ENCODE data around the gene PDCD10.

The PDCD10 gene

DNA sequence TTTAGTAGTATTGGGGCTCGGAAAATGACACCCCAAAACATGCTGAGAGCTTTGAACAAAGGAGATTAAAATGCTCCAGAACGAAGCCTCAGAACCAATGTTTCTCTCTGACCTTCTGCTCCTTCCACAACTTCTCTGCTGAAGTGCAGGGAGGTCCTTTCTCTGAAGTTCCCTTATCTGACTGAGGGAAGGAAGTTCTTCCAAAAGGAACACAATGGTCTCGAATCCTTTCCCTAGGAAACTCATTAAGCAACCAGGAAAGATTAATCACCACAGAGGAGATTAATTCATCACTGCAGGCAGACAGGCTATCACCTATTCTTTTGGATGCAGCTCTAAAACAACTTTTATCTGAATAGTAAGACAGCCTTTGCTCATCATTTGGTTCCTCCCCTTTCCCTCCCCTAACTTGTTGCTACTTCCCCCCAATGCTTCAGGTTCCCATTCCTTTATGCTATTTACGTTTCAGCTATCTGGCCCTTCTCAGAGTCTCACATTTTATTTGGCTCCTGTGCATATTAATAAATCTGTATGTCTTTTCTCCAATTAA, 62.7 kb downstream of the PDCD10 start:
- DNase-seq, result no peak

DNA sequence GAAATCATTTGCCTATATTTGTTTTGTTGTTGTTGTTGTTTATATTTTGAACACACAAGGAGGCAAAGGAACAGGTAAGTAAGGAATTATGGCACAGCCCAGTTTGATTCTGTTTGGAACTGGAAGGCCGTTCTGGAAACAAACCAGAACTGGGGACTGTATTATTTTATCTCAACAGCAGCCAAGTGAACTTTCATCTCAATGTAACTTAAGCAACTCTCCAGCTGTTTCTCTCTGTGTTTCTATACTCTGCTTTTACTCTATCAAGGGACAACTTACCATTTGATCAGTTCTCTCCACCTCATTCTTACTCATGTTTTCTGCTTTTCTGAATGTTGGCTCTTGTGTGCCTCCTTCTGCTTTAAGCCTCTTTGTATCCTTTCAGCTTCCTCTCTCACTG, 65.0 kb downstream of the PDCD10 start:
- no peak for DNase-seq

DNA sequence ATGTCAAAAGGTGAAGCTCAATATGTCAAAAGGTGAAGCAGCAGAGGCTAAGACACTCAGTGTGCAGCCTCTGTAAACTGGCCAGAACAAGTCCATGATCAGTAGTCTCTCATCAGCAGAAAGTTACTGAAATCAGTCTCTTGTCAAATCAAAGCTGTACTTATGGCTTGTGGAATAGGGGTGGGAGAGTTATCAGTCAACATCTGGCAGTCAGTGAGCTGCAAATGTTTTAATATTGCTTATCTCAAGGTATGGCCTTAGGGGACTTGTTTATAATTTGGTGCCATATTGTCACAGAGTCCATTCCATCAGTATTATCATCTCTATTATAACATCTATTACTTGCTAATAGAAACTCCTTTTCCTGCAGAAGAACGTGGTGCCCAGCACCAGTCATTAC, 66.0 kb downstream of the PDCD10 start:
- DNase-seq, result no peak

DNA sequence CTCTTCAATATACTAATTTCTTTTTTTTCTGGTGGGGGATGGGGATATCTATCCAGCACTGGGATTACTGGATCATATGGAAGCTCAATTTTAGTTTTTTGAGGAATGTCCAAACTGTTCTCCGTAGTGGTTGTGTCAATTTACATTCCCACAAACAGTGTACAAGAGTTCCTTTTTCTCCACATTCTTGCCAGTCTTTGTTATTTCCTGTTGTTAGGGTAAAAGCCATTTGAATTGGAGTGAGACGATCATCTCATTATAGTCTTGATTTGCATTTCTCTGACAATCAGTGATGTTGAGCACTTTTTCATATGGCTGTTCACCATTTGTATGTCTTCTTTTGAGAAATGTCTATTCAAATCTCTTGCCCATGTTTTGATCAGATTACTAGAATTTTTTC, 68.1 kb downstream of the PDCD10 start:
- DNase-seq, result no peak

DNA sequence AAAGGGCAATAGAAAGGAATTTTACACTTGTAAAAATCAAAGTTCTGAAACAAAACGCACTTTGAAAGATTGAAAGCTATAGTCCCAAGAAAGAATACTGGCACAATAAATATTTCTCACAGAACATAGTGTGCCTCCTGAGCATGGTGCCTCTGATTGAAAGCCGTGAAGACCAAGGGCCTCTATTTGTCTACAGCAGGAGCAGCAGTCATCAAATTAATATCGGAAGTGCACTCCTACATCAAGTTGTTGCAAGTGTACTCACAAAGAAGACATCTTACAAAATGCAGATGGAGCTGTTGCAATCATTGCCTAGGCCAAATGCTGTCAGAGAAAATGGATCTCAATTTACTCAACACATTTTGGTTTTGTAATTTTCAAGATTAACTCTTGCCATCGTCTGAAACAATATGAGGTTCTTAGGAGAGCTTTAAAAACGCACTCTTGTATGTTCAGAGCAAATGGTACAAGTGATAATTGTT, 71.7 kb downstream of the PDCD10 start:
- no peak for DNase-seq

DNA sequence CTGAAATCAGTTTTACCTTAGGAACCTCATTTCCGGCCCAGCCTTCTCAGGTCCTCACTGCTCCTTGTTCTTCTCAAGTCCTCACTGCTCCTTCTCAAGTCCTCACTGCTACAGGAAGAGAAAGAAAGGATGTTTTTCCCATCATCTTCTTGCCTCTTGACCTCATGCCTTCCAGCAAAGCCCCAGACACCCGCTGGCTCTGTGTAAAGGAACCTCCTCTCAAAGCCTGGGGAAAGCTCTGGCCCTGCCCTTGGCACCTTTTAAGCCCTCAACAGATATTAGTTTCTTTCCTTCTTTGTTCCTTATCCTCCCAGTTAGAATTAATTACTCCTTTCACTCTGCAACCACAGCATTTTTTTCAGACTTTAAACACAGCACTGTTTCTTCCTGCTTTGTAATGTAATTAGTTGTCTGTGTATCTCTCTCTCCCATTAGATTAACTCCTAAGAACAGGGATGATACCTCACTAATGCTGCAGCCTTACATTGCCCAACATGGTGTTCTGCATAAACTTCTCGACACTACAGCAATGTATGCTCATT, 76.9 kb downstream of the PDCD10 start:
- DNase-seq, result no peak

DNA sequence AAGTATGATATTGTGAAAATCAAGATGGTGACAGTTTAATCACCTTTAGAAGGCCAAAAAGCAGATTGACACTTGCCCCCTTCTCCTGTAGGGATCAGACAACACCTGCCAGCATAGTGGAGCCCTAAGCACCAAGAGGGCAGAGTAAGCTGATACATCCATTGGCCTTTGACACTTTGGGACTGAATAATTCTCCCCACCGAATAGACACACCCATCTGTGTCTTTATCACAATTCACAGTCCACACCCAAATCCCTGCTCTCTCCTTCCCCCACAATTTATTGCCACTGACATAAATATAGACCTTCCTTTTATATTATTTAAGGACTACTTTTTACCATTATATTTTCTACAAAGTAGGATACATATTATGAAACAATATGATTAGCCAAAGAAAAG, 77.9 kb downstream of the PDCD10 start:
- no peak for DNase-seq

DNA sequence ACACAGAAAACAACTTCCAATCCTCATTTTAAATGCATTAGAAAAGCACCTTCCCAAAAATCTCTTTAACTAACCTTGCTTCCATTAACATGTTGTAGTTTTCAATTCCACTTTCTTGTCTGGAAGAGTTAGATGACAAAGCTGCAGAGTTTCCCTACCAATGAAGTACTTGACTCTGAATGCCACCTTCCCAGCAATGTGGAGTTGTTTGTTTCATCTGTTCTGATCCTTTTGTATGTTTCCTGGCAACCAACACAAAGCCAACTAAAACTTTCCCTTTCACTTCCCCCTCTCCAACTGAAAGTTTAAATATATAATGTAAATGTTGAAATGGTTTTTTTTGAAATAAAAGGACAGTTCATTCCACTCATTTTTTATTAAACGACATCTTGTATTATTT, 80.9 kb downstream of the PDCD10 start, which contains the start of gene WDR49:
TSS of gene WDR49 (minus strand) at position 183 of the 400 bp plus-strand sequence. CDS start 517 bp downstream, outside the sequence.
- DNase-seq, result peak; percentile 72

DNA sequence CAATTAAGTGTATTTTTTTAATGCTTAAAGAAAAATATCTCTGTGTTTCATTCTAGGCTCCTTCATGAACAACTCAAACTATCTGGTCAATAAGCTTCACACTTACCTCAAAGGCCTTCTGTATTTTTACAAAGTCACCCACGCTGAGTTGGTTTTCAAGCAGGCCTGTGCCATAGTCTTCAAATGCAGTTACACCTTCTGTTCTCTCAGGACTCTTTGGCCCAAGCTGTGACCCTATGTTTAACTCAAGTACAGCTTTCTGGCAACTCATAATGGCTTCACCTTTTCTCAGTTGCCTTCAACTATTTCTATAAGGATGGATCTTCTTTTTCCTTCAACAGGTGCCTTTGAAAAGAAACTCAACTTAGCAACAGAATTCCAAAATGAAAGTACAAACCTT, 81.5 kb downstream of the PDCD10 start:
- peak; percentile 17 for DNase-seq

DNA sequence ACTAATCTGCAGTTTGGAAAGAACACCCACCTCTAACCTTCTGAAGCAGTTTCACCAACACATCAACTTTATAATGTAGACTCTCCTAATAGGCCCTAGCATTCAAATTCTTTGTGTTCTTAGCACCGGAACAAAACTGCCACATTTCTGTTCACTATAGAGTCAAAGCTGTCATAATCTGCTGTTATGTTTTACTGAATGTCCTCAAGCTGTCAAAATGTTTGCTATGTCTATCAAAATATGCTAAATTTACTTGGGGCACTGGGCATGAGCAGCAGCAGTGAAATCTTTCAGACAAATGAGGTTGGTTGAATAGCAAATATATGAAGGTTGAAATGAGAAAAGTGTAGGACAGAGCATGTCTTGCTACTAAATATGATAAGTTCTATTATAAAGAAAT, 82.9 kb downstream of the PDCD10 start:
- no peak for DNase-seq

DNA sequence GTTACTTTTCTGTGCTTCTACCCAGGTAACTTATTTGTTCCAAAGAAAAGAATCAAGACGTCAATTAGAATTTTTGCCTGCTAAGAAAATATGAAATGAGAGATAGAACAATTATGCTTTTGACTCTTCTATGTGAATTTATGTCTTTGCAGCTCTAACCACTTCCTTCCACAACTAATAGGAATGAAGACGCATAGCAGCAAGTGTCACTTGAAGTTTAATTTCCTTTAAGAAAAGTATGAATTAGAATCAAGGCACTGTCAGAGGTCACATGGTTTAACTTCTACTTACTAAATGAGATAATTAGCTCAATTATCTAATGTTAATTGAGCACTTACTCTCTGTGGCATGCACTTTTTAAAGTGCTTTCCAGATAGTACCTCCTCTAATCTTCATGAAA, 84.2 kb downstream of the PDCD10 start:
- DNase-seq, result no peak

DNA sequence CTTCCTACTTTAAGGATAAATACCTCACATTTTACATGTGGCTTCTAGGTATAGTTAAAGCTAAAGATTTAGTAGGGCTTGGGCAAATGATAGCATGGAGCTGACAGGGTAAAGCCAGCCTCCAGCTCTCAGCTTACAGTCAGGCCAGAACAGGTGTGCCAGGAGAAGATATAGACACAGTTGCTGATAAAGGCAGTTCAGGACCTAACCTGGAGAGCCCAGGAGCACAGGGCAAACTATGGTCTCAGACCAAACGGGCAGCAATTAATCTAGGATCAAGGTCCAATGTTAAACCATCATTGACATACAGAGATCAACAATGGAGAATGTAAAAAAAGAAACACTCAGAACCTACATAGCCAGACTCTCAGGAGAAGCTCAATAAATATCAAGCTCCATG, 84.9 kb downstream of the PDCD10 start:
- DNase-seq, result no peak

DNA sequence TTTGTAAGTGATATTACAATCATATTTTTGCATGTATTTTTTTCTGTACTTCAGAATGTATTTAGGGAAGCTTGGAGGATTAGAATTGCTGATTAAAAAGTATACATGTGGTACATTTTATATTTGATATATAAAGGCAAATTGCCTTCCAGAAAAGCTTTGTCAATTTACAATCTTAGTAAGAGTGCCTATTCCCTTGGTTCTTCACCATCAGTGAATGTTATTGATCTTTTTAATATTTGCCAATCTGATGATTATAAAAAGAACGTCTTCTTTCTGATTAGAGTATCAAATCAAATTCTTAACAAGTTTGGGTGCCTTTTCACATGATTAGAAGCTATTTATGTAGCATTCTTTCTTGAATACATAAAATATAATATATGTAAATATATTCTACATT, 90.1 kb downstream of the PDCD10 start:
- no peak for DNase-seq

Data from DMS153 (cell line).